NCI-H2107 (cell line): Measurements from ENCODE around the gene ACP1.

Experiments
- DNase-seq: peaks from one replicate; lab custom pipeline; 2025; lab: John Stamatoyannopoulos, UW

ACP1 gene

DNA sequence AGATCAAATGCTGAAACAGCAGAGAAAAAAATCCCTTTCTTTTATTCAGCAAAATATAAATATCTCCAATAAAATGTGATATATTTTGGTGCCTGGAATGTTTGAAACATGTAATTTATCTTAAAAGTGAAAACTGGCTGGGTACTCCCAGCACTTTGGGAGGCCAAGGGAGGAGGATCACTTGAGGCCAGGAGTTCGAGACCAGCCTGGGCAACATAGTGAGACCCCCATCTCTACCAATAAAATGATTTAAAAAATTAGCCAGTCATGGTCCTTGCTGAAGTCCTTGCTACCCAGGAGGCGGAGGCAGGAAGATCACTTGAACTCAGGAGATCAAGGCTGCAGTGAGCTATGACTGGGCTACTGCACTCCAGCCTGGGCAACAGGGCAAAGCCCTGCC is 9.6 kb upstream of the ACP1 start:
- no peak for DNase-seq

GRCh38 chr2:256094-256493 is 8.7 kb upstream of the ACP1 start:
- DNase-seq = no peak

DNA sequence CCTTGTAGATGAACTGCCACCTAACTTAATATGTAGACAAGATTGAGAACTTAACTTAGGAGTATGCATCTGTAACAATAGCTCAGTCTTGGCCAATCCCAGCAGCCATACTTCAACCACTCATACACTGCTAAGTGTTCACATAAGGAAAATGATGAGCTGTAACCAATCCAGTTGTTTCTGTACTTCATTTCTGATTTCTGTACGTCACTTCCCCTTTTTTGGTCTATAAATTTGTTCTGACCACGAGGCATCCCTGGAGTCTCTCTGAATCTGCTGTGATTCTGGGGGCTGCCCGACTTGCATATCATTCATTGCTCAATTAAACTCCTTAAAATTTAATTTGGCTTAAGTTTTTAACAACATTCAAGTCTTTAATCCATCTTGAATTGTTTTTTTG is 7.3 kb upstream of the ACP1 start:
- DNase-seq = no peak

DNA sequence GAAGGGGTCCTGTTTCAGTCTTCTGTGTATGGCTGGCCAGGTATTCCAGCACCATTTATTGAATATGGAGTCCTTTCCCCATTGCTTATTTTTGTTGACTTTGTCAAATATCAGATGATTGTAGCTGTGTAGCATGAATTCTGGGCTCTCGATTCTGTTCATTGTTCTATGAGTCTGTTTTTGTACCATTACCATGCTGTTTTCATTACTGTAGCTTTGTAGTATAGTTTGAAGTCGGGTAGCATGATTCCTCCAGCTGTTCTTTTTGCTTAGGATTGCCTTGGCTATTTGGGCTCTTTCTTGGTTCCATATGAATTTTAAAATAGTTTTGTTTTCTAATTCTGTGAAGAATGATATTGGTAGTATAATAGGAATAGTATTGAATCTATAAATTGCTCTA is 6.9 kb upstream of the ACP1 start:
- DNase-seq = no peak

DNA sequence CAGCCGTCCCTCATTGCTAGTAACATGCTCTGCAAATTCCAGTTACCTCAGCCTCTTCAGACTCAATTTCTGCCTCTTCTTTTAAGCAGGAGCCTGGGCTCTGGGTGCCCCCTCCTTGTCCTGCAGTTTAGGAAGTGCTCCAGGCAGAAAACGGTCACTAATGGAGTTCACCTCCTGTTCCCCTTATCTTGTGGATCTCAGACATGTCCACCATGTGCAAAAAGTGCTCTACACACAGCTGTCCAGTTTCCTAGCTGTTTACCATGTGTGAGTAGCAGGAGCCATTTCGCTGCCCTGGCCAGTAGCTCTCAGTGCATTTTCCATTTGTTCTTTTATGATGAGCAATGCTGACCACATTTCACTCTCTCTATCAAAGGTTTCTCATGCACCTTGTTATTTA is 5.8 kb upstream of the ACP1 start:
- no peak for DNase-seq

- no peak for DNase-seq
Observed at GRCh38 chr2:259789-260331, 4.9 kb upstream of the ACP1 start.

GRCh38 chr2:260507-261161 is 4.1 kb upstream of the ACP1 start:
- no peak for DNase-seq

DNA sequence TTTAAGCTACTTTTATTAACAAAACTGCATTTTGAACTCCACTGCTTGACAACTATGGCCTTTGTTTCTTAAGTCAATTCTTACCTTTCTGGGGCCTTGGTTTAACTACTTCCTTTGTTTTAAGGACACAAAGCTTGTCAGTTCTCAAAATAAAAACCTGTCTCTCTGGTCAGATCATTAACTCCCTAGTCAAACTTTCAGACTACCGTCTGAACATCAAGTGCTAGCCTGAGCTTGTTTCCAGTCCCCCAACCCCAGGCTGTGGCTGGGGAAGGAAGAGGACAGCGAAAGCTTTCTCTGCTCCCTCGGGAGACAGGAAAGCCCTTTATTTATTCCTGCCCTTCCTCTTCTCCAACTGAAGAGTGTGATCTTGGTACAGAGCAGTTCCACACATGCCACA is 2.6 kb upstream of the ACP1 start:
- no peak for DNase-seq

- DNase-seq = no peak
Observed at GRCh38 chr2:263022-263738, 1.6 kb upstream of the ACP1 start.

- DNase-seq = no peak
Observed at GRCh38 chr2:263774-264492, 814 bp upstream of the ACP1 start, which contains the start of gene SH3YL1. TSS of gene SH3YL1 (minus strand) at chr2:264032. CDS start at chr2:263984, 48 bp downstream.

GRCh38 chr2:268323-268722 is 3.6 kb downstream of the ACP1 start:
- no peak for DNase-seq

DNA sequence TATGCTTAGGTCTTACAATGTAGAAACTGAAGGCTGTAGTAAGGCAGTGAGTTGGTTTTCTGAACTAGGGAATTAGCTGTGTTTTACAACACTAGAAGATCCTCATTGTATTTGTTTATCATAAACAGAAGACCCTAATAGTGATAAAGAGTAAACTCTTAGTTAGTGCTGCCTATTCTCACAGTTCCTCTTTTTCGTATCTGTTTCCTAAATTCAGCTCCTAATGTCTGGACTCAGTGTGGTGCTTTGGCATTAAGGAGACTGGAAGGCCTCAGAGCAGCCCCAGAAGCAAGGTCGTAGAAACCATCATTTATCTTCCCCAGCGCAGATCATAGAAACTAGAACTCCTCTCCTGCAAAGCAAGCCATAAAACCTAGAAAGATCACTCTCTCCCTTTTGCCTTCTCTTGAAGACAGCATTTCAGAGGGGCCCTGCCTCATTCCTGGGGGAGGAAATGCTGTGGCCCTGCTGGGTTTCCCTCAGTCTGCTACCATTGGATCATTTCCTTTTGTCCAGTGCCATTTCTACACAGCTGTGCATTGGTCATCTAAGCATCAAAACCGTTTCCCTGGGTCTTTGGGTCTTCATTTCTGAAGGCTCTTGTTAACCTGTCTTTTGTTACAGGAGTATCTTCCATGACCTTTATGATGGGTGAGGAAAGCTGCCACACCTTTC is 4.7 kb downstream of the ACP1 start:
- DNase-seq = no peak

DNA sequence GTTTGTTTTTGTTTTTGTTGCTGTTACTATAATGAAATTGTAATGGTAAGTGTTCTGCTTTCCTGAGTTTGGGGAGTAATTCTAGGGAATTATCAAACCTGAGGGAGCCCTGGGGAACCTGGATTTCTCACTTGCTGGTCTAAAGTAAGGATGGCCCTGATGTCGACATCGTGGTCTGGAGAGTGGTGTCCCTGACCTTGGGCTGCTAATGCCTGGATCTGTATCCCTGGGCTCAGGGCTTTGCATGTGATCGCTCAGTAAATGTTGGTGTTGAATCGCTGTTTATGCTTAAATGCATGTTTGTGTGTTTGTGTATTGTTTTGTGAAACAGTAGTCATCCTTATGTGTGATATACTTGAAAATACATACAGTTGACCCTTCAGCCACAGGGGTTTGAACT is 6.1 kb downstream of the ACP1 start:
- no peak for DNase-seq

DNA sequence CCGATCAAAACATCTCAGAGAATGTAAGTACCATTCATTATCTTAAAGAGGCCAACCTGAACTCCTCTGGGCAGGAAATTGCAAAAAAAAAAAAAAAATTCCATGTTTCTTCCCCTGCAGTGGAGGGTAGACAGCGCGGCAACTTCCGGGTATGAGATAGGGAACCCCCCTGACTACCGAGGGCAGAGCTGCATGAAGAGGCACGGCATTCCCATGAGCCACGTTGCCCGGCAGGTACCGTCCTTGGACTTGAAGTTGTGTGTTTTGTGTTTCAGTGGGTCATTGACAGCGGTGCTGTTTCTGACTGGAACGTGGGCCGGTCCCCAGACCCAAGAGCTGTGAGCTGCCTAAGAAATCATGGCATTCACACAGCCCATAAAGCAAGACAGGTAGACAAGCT is 7.2 kb downstream of the ACP1 start:
- no peak for DNase-seq

GRCh38 chr2:273333-273732 is 8.6 kb downstream of the ACP1 start:
- no peak for DNase-seq

DNA sequence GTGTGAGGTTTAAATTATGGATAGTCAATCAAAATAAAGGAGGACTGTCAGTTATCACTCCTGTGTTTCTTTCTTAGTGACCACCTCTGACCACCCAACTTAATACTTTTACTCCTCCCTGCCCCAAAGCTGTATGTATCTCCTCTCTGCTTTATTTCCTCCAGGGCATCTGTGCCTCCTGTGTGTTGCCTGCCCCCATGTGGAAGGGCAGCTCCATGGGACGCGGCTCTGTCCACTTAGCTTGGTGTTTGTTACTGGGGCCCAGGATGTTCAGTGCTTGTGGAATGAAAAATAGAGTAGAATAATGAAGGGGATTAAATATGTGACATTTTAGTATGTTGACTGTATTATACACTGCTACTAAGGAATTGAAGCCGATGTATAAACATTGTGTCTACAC is 9.8 kb downstream of the ACP1 start:
- DNase-seq = no peak

GRCh38 chr2:275466-275865 is 10.7 kb downstream of the ACP1 start:
- DNase-seq = no peak

DNA sequence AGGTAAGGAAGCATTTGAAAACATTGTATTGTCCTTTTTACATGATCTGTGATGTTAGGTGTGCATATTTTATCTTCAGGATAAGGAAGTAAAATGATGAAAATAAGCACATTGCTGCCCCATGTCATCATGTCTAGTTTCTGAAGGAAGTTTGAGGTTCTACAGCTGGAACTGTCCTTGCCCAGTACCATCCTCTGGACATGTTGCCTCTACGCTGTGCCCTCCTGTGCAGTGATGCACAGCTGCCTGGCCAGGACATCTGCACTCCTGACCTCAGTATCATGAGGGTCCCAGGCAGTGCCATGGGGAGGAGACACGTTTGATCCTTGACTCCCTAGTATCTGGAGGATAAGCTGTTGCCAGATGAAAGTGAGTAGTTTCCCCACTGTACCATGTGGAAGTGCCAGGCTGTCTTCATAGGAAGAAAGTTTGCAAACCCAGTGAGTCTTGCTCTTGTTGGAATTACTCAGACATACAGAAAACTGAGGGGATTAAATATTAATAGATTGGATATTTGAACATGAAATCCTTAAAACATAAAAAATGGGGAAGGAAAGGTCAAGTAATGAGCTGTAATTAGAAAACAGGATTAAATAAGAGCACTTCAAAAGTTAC is 13.7 kb downstream of the ACP1 start:
- DNase-seq = no peak

- DNase-seq = no peak
Observed at GRCh38 chr2:278927-279320, 14.2 kb downstream of the ACP1 start.

DNA sequence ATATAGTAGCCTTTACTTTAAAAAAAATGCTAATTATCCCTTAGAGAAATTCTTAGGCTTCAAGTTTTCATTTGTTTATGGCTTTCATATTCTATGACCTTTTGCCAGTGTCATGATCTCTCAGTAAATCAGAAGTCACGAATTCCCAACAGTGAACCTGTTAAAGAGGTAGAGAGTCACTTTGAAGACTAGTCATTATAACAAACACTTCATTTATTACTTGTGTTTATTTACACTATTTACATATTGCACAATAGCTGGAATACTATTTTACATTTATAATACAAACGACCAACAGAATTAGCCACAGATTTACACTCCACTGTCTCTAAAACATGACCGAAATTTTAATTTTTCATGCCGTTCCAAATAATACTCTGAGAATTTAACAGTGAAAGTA is 14.6 kb downstream of the ACP1 start:
- DNase-seq = no peak

GRCh38 chr2:279956-280649 is 15.4 kb downstream of the ACP1 start:
- no peak for DNase-seq
